Esophagus (tissue), 2 donors: ENCODE measurements around the gene BCL2. TPM values are rescaled to one million over a fixed set of nuclear protein-coding genes. Genes with fewer than 3 reads are reported as not detected.

ENCODE experiments used
- H3K27ac ChIP-seq, 2 donors: one replicate each; pipeline ENCODE4 v1.5.1; 2013; ENCODE audit warnings: low read depth in 2 of 2, mild to moderate bottlenecking in 2 of 2, inconsistent platforms in 1 of 2, low read length in 1 of 2, moderate library complexity in 1 of 2
- H3K27me3 ChIP-seq, 2 donors: one replicate each; pipeline ENCODE4 v1.6.1; 2013; ENCODE audit warnings: low read length in 2 of 2, control low read depth in 1 of 2, mild to moderate bottlenecking in 1 of 2; ENCODE audit not compliant: insufficient read depth in 2 of 2, control insufficient read depth in 1 of 2
- H3K36me3 ChIP-seq, 2 donors: one replicate each; pipeline ENCODE4 v1.6.1; 2013; ENCODE audit warnings: low read length in 1 of 2; ENCODE audit not compliant: control insufficient read depth in 2 of 2, insufficient read depth in 2 of 2
- H3K4me1 ChIP-seq, 2 donors: one replicate each; pipeline ENCODE4 v1.6.1; 2013; ENCODE audit warnings: low read length in 1 of 2; ENCODE audit not compliant: control insufficient read depth in 2 of 2, insufficient read depth in 2 of 2
- H3K4me3 ChIP-seq, 2 donors: one replicate each; pipeline ENCODE4 v1.5.1; 2013; ENCODE audit warnings: low read length in 2 of 2, mild to moderate bottlenecking in 2 of 2, low read depth in 1 of 2, moderate library complexity in 1 of 2
- H3K9me3 ChIP-seq, 2 donors: one replicate each; pipeline ENCODE4 v1.6.1; 2013; ENCODE audit warnings: mild to moderate bottlenecking in 2 of 2, low read depth in 1 of 2, low read length in 1 of 2, moderate library complexity in 1 of 2; ENCODE audit not compliant: control insufficient read depth in 2 of 2, insufficient read depth in 1 of 2
- WGBS, 2 donors: extraction: QIAGEN DNeasy Blood & Tissue Kit; methylation state at CpG; one replicate each; pipeline ENCODE4 v1.1.7; 2013; 5-methylcytosine and 5-hydroxymethylcytosine counted together
- polyA plus RNA-seq, 2 donors: library from polyadenylated mRNA; stranded (reverse); fragments of 200-250 nt; gene quantifications; one replicate each; pipeline ENCODE4 v1.2.3, GENCODE V29; 2013
- donor health status: healthy with polysubstance abuse.
- donor health status: Bipolar disorder and iron deficiency.

The BCL2 gene
- polyA plus RNA-seq, 2 donors = 1.3 to 1.9 TPM

- Histone ChIP-seq H3K27ac (no peak overlapping the region), H3K9me3 (no peaks in the 10 kb centered on the region), H3K4me3 (no peak overlapping the region), H3K36me3 (no peaks in the 10 kb centered on the region), H3K4me1 (no peaks in the 10 kb centered on the region), H3K27me3 (no peaks in the 10 kb centered on the region)
- 45 to 46% methylated on average over 6 of the region's 6 CpGs for WGBS, 2 donors
These were observed 212.3 kb downstream of the BCL2 start for GRCh38 chr18:63107171-63107845.

DNA sequence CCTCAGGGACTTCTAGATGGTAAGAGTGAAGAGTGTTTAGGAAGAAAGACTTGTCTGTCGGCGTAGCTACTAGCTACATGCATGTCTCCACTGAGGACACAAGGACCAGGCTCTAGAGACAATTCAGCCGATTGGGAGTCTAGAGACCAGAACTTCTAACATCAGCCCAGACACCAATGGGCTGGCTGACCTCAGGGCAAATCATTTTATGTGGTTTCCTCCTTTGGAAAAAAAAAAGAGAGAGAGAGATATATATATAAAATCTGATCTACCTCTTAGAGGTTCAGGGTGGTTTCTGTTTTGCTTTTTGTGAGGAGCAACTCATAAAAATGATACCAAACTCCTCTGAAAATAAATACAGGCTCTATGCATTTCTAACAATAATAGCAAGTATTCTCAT is 212.8 kb downstream of the BCL2 start:
- Histone ChIP-seq H3K36me3 (no peaks in the 10 kb centered on the region), H3K27ac (no peak overlapping the region), H3K4me1 (no peaks in the 10 kb centered on the region), H3K4me3 (no peak overlapping the region), H3K9me3 (no peaks in the 10 kb centered on the region), H3K27me3 (no peaks in the 10 kb centered on the region)
- WGBS, 2 donors = 77 to 78% methylated on average over 3 of the region's 3 CpGs

GRCh38 chr18:63105636-63106316 is 213.8 kb downstream of the BCL2 start:
- WGBS, 2 donors = 95 to 97% methylated on average over 14 of the region's 14 CpGs
- H3K9me3 ChIP-seq = no peaks in the 10 kb centered on the region

GRCh38 chr18:63104868-63105267 is 214.7 kb downstream of the BCL2 start:
- H3K4me1 ChIP-seq = no peaks in the 10 kb centered on the region
- no peak overlapping the region for H3K27ac ChIP-seq
- H3K9me3 ChIP-seq = no peaks in the 10 kb centered on the region
- H3K4me3 ChIP-seq = no peak overlapping the region
- no peaks in the 10 kb centered on the region for H3K27me3 ChIP-seq
- 96 to 97% methylated on average over 12 of the region's 12 CpGs for WGBS, 2 donors
- H3K36me3 ChIP-seq = no peaks in the 10 kb centered on the region

More at GRCh38 chr18:63105636-63106316, 213.8 kb downstream of the BCL2 start:
- no peak overlapping the region for H3K4me3 ChIP-seq
- no peak overlapping the region for H3K27ac ChIP-seq
- no peaks in the 10 kb centered on the region for H3K27me3 ChIP-seq
- H3K36me3 ChIP-seq = no peaks in the 10 kb centered on the region
- H3K4me1 ChIP-seq = no peaks in the 10 kb centered on the region

DNA sequence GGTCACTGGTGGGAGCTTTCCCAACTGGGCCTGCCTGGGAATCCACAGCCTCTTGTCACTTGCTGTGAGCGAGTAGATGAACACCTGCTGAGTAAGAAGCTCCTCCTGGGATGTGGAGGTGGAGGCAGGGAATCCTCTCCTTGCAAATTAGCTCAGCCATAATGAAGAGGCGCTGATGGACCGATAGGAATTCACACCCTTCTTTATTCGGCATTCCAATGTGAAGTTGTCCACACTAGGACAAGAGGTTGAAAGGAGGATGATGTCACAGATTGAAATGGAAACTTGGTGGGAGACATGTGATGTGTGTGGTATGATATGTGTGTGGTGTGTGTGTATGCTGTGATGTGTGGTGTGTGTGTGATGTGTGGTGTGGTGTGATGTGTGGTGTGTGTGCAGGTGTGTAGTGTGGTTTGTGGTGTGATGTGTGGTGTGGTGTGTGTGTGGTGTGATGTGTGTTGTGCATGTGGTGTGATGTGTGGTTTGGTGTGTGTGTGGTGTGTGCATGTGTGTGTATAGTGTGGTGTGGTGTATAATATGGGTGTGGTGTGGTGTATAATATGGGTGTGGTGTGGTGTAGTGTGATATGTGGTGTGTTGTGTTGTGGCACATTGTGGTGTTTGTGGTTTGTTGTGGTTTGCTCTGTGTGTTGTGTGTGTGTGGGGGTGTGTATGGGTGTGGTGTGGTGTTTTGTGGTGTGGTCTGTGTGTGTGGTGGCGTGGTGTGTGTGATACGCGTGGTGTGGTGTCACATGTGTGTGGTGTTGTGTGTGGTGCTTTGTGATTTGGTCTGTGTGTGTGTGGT is 216.4 kb downstream of the BCL2 start:
- H3K9me3 ChIP-seq = no peaks in the 10 kb centered on the region
- no peak overlapping the region for H3K27ac ChIP-seq
- peaks cover 0 to 3% of the 10 kb centered on the region in 2 donors for H3K4me1 ChIP-seq
- no peaks in the 10 kb centered on the region for H3K36me3 ChIP-seq
- WGBS, 2 donors = 79 to 81% methylated on average over 7 of the region's 7 CpGs
- no peak overlapping the region for H3K4me3 ChIP-seq
- H3K27me3 ChIP-seq = no peaks in the 10 kb centered on the region

- Histone ChIP-seq H3K27ac (no peak overlapping the region), H3K4me3 (no peak overlapping the region), H3K9me3 (no peaks in the 10 kb centered on the region), H3K27me3 (no peaks in the 10 kb centered on the region), H3K36me3 (no peaks in the 10 kb centered on the region), H3K4me1 (peaks cover 0 to 3% of the 10 kb centered on the region in 2 donors)
- WGBS, 2 donors = 92 to 93% methylated on average over 7 of the region's 7 CpGs
These were observed 218.9 kb downstream of the BCL2 start for GRCh38 chr18:63100630-63101055.

GRCh38 chr18:63099848-63100629 is 219.5 kb downstream of the BCL2 start:
- H3K27me3 ChIP-seq = no peaks in the 10 kb centered on the region
- H3K4me3 ChIP-seq = no peak overlapping the region
- H3K9me3 ChIP-seq = no peaks in the 10 kb centered on the region
- H3K36me3 ChIP-seq = no peaks in the 10 kb centered on the region
- no peak overlapping the region for H3K27ac ChIP-seq
- 58 to 73% methylated on average over 10 of the region's 10 CpGs for WGBS, 2 donors
- peaks cover 0 to 3% of the 10 kb centered on the region in 2 donors for H3K4me1 ChIP-seq

DNA sequence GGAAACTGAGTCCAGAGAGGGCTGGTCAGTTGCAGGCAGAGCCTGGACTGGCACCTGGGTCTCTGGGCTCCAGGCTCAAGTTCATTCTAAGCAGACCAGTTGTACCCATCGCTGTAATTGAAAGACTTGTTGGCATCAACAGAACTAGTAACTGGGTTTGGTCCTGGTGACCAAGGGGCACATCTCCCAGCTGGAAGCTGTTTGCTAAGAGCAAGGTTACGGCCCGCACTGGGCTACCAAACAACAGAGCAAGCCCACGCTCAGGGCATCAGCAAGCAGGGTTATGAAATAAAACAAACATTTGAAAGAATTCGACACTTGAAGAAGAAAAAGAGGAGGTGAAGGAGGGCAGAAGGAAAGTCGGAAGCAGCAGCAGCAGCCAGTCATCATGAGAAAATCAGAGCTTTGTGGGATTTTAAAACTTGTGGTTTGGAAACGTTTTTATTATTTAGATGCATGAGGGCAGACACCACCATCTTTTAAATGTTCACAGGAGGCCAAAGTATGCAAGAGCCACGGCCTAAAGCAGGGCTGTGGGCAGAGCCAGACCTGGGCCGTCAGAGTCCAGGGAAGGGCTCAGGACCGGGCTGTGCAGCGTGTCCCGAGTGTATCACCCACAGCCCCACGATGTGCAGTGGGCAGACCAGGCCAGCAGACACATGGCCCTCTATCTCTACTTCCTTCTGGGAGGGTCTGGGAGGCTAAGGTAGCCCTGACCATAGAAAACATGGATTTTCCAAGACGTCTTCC is 220.3 kb downstream of the BCL2 start:
- Histone ChIP-seq H3K27ac (no peak overlapping the region), H3K9me3 (no peaks in the 10 kb centered on the region), H3K36me3 (no peaks in the 10 kb centered on the region), H3K4me1 (peaks cover 0 to 3% of the 10 kb centered on the region in 2 donors), H3K27me3 (no peaks in the 10 kb centered on the region), H3K4me3 (no peak overlapping the region)
- 80 to 83% methylated on average over 14 of the region's 14 CpGs for WGBS, 2 donors
